Spleen (tissue), 7 donors: ENCODE results near the gene AKAP5.

Experiments
- CTCF ChIP-seq, 11 experiments: fragments of 200-600 bp in 7 of 11; fragments of 450-650 bp in 4 of 11; sonication (generic) in 4 of 11; IDR thresholded peaks in 8 of 11; conservative IDR thresholded peaks in 3 of 11; 1 replicate in 7 of 11; 2 replicates in 4 of 11; pipeline versions ENCODE4 v1.4.0 to v1.8.0; 2016 to 2021; ENCODE audit warnings: antibody characterized with exemption in 11 of 11, inconsistent platforms in 4 of 11, mild to moderate bottlenecking in 1 of 11
- POLR2A ChIP-seq, 3 donors: fragments of 450-650 bp; IDR thresholded peaks; one replicate each; pipeline ENCODE4 v1.5.1; 2017; ENCODE audit warnings: antibody characterized with exemption in 3 of 3, mild to moderate bottlenecking in 1 of 3
- POLR2AphosphoS5 ChIP-seq, 3 donors: sonication (generic); formaldehyde crosslinking; IDR thresholded peaks; one replicate each; pipeline ENCODE4 v1.5.1; 2017; ENCODE audit warnings: antibody characterized with exemption in 3 of 3
- donor health status: DM: no; HTN: no; CAD: no; lungs with moderate emphysema.
- donor health status: DM: no; HTN: no; CAD: no.
- donor health status: DM: no; HTN: no; CAD: no.

GRCh38 chr14:64423987-64424386 lies 41.3 kb upstream of the AKAP5 start:
- TF ChIP-seq POLR2A (IDR thresholded peaks at IDR 0.05) = no peak
- no peak for TF ChIP-seq CTCF (IDR thresholded peaks at IDR 0.05 in 8 of 11, conservative IDR thresholded peaks at IDR 0.05 in 3 of 11)
- no peak for TF ChIP-seq POLR2AphosphoS5 (IDR thresholded peaks at IDR 0.05)
